GM23338 (cell line): ENCODE data around the gene MAGI1. TPM values are rescaled to one million over a fixed set of nuclear protein-coding genes. Genes with fewer than 3 reads are reported as not detected.

Source experiments
- ATAC-seq: fragments of 200-7000 bp; cut with Tn5 transposase; 3 replicates; pipeline ENCODE4 v1.9.1; 2020
- DNase-seq: peaks from one replicate; pipeline ENCODE4 v3.0.0-alpha.2; 2015; ENCODE audit warnings: low spot score
- H2AFZ ChIP-seq: fragments of 200-600 bp; sonication (generic); 2 replicates; pipeline ENCODE4 v1.8.0; 2016; ENCODE audit warnings: antibody characterized with exemption, mild to moderate bottlenecking, moderate library complexity
- H3F3A ChIP-seq: fragments of 200-600 bp; sonication (generic); replicated peaks from 2 replicates; pipeline ENCODE4 v1.8.0; 2017; ENCODE audit warnings: antibody characterized with exemption, mixed run types, low read depth
- H3K27ac ChIP-seq: fragments of 200-600 bp; sonication (generic); 2 replicates; pipeline ENCODE4 v1.6.1; 2016; ENCODE audit warnings: low read depth
- H3K27me3 ChIP-seq: fragments of 200-600 bp; sonication (generic); 2 replicates; pipeline ENCODE4 v1.8.0; 2016; ENCODE audit warnings: mild to moderate bottlenecking, mixed run types, moderate library complexity; ENCODE audit not compliant: insufficient read depth
- H3K36me3 ChIP-seq: fragments of 200-600 bp; sonication (generic); 2 replicates; pipeline ENCODE4 v1.8.0; 2016; ENCODE audit warnings: mild to moderate bottlenecking; ENCODE audit not compliant: insufficient read depth
- H3K4me1 ChIP-seq: fragments of 200-600 bp; sonication (generic); 2 replicates; pipeline ENCODE4 v1.8.0; 2016; ENCODE audit warnings: mild to moderate bottlenecking, moderate library complexity; ENCODE audit not compliant: insufficient read depth
- H3K4me2 ChIP-seq: fragments of 200-600 bp; sonication (generic); 2 replicates; pipeline ENCODE4 v1.7.1; 2017; ENCODE audit warnings: mixed run types
- H3K4me3 ChIP-seq: fragments of 200-600 bp; sonication (generic); 2 replicates; pipeline ENCODE4 v1.6.1; 2016; ENCODE audit warnings: mixed run types
- H3K79me2 ChIP-seq: fragments of 200-600 bp; sonication (generic); replicated peaks from 2 replicates; pipeline ENCODE4 v1.8.0; 2017; ENCODE audit warnings: mild to moderate bottlenecking; ENCODE audit not compliant: insufficient read depth
- H3K9me2 ChIP-seq: fragments of 200-600 bp; sonication (generic); 2 replicates; pipeline ENCODE4 v1.8.0; 2017; ENCODE audit not compliant: insufficient read depth
- H4K20me1 ChIP-seq: fragments of 200-600 bp; sonication (generic); replicated peaks from 2 replicates; pipeline ENCODE4 v1.8.0; 2017; ENCODE audit warnings: mild to moderate bottlenecking; ENCODE audit not compliant: insufficient read depth
- H3K27ac Mint-ChIP-seq: 2 replicates; pipeline ENCODE4 v1.8.0; 2020; ENCODE audit warnings: inconsistent platforms, mild to moderate bottlenecking, moderate library complexity, mixed read lengths
- H3K27me3 Mint-ChIP-seq: 3 replicates; pipeline ENCODE4 v1.8.0; 2022; ENCODE audit warnings: low read depth, mild to moderate bottlenecking, moderate library complexity, mixed read lengths, inconsistent platforms; ENCODE audit not compliant: insufficient read depth, poor library complexity
- H3K36me3 Mint-ChIP-seq: 3 replicates; pipeline ENCODE4 v1.8.0; 2021; ENCODE audit warnings: low read depth, mild to moderate bottlenecking, inconsistent platforms, moderate library complexity, mixed read lengths
- H3K4me1 Mint-ChIP-seq: 3 replicates; pipeline ENCODE4 v1.8.0; 2020; ENCODE audit warnings: mild to moderate bottlenecking, inconsistent platforms, mixed read lengths
- H3K4me3 Mint-ChIP-seq: 3 replicates; pipeline ENCODE4 v1.8.0; 2021; ENCODE audit warnings: moderate library complexity, mild to moderate bottlenecking, inconsistent platforms, mixed read lengths
- H3K9me3 Mint-ChIP-seq: 3 replicates; pipeline ENCODE4 v1.8.0; 2020; ENCODE audit warnings: moderate library complexity, mild to moderate bottlenecking, inconsistent platforms, mixed read lengths
- EZH2 ChIP-seq: fragments of 200-600 bp; sonication (generic); IDR thresholded peaks from one replicate; pipeline ENCODE4 v1.8.0; 2017; ENCODE audit warnings: antibody characterized with exemption, mild to moderate bottlenecking, low read depth; ENCODE audit not compliant: unreplicated experiment
- EZH2phosphoT487 ChIP-seq: fragments of 200-600 bp; sonication (generic); IDR thresholded peaks from one replicate; pipeline ENCODE4 v1.8.1; 2018; ENCODE audit warnings: antibody characterized with exemption; ENCODE audit not compliant: unreplicated experiment
- JUNB ChIP-seq: IDR thresholded peaks from one replicate; pipeline ENCODE4 v1.6.1; 2016; ENCODE audit warnings: antibody characterized with exemption; ENCODE audit not compliant: unreplicated experiment
- NANOG ChIP-seq: IDR thresholded peaks from 2 replicates; pipeline ENCODE4 v1.6.1; 2016; ENCODE audit warnings: antibody characterized with exemption, borderline replicate concordance
- POLR2AphosphoS5 ChIP-seq: IDR thresholded peaks from 2 replicates; pipeline ENCODE4 v1.6.1; 2016; ENCODE audit warnings: antibody characterized with exemption, low read depth
- STAT1 ChIP-seq: IDR thresholded peaks from one replicate; pipeline ENCODE4 v1.6.1; 2016; ENCODE audit warnings: antibody characterized with exemption; ENCODE audit not compliant: unreplicated experiment
- ZNF114 ChIP-seq: fragments of 250-450 bp; sonication (Bioruptor Pico); IDR thresholded peaks from 2 replicates; pipeline ENCODE4 v1.5.0; 2020; ENCODE audit warnings: mild to moderate bottlenecking, moderate library complexity
- ZNF331 ChIP-seq: fragments of 250-450 bp; sonication (Bioruptor Pico); IDR thresholded peaks from 2 replicates; pipeline ENCODE4 v1.5.0; 2020; ENCODE audit warnings: low read depth, mild to moderate bottlenecking, moderate library complexity
- polyA plus RNA-seq: library from polyadenylated mRNA; unstranded; fragments of >200 nt; fragmentation: Nextera tagmentation; extraction: Ambion mirVana; gene quantifications from 2 replicates; pipeline ENCODE4 v1.2.1, GENCODE V29; 2016
- total RNA-seq: library from RNA; depleted of rRNA; stranded (reverse); fragments of >200 nt; shearing (Covaris generic); gene quantifications from 2 replicates; pipeline ENCODE4 v1.2.3, GENCODE V29; 2014
- TF ChIP-seq, protein P1 (sequence below): IDR thresholded peaks from one replicate; pipeline ENCODE4 v1.6.1; 2018; ENCODE audit warnings: antibody characterized with exemption; ENCODE audit not compliant: unreplicated experiment
- TF ChIP-seq, protein P2 (sequence below): IDR thresholded peaks from 2 replicates; pipeline ENCODE4 v1.6.1; 2016; ENCODE audit warnings: antibody characterized with exemption

The MAGI1 gene
- total and polyA plus RNA-seq, 2 experiments from 2014 or later: 27.4 to 71.2 TPM

DNA sequence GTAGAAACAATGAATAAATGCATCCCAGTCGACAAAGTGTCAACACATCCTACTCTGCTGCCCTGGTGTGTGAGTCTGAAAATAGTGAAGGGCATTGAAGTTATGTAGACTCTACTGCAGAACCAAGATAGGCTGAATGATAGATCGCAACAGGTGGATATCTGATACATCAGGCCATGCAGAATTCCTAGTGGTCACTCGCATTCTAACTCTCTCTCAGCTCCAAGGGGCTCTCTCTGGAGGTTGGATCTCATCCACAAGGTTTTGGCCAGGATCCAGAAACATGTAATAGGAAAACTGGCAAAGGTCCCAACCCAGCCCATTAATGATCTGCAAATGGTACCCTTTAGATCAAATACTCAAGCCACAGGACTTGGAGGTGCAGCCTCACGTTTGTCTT is 514.1 kb downstream of the MAGI1 start (continued):
- TF ChIP-seq ZNF331 (CRISPR knock-in tag) (no peak), NANOG (no peak)

- Mint-ChIP-seq H3K4me3 (no peak overlapping the region), H3K27me3 (no peaks in the 10 kb centered on the region), H3K9me3 (no peaks in the 10 kb centered on the region), H3K27ac (no peak overlapping the region), H3K4me1 (peaks cover 38% of the 10 kb centered on the region), H3K36me3 (no peaks in the 10 kb centered on the region; the same call in 2 of the 3 replicates)
- H3K27ac ChIP-seq: no peak overlapping the region
- peaks cover 14% of the 10 kb centered on the region; the same call in 1 of the 2 replicates for H4K20me1 ChIP-seq
- no peak for ATAC-seq
- H2AFZ ChIP-seq: no peak overlapping the region
- H3K4me1 ChIP-seq: peaks cover 47% of the 10 kb centered on the region
- no peak for DNase-seq
- no peaks in the 10 kb centered on the region for H3K36me3 ChIP-seq
- no peak overlapping the region for H3K4me3 ChIP-seq
- H3F3A ChIP-seq: no peaks in the 10 kb centered on the region
- H3K9me2 ChIP-seq: no peaks in the 10 kb centered on the region; the same call in 1 of the 2 replicates
- H3K4me2 ChIP-seq: peak overlapping the region; percentile 21
- TF ChIP-seq NANOG: no peak
- no peak for TF ChIP-seq EZH2
- TF ChIP-seq POLR2AphosphoS5: no peak
- TF ChIP-seq JUNB: no peak
- H3K27me3 ChIP-seq: no peaks in the 10 kb centered on the region
- peaks cover 80% of the 10 kb centered on the region for H3K79me2 ChIP-seq
Measured at GRCh38 chr3:65523878-65524277, 514.8 kb downstream of the MAGI1 start.

GRCh38 chr3:65521032-65521431 is 517.7 kb downstream of the MAGI1 start:
- Mint-ChIP-seq H3K36me3 (peaks cover 6% of the 10 kb centered on the region; the same call in 2 of the 3 replicates), H3K4me3 (no peak overlapping the region), H3K9me3 (peaks cover 6% of the 10 kb centered on the region; the same call in 2 of the 3 replicates), H3K27me3 (no peaks in the 10 kb centered on the region), H3K27ac (no peak overlapping the region), H3K4me1 (peaks cover 39% of the 10 kb centered on the region)
- Histone ChIP-seq H4K20me1 (peaks cover 21% of the 10 kb centered on the region; the same call in 1 of the 2 replicates), H3K79me2 (peaks cover 84% of the 10 kb centered on the region), H3K4me2 (no peak overlapping the region), H3K27ac (no peak overlapping the region), H3K27me3 (no peaks in the 10 kb centered on the region), H2AFZ (no peak overlapping the region), H3K4me3 (no peak overlapping the region), H3K4me1 (peaks cover 47% of the 10 kb centered on the region), H3K36me3 (no peaks in the 10 kb centered on the region), H3K9me2 (no peaks in the 10 kb centered on the region; the same call in 1 of the 2 replicates), H3F3A (no peaks in the 10 kb centered on the region)
- ATAC-seq: no peak
- no peak for DNase-seq
- TF ChIP-seq EZH2phosphoT487: no peak
- TF ChIP-seq ZNF114 (CRISPR knock-in tag): no peak
- TF ChIP-seq, protein P1, sequence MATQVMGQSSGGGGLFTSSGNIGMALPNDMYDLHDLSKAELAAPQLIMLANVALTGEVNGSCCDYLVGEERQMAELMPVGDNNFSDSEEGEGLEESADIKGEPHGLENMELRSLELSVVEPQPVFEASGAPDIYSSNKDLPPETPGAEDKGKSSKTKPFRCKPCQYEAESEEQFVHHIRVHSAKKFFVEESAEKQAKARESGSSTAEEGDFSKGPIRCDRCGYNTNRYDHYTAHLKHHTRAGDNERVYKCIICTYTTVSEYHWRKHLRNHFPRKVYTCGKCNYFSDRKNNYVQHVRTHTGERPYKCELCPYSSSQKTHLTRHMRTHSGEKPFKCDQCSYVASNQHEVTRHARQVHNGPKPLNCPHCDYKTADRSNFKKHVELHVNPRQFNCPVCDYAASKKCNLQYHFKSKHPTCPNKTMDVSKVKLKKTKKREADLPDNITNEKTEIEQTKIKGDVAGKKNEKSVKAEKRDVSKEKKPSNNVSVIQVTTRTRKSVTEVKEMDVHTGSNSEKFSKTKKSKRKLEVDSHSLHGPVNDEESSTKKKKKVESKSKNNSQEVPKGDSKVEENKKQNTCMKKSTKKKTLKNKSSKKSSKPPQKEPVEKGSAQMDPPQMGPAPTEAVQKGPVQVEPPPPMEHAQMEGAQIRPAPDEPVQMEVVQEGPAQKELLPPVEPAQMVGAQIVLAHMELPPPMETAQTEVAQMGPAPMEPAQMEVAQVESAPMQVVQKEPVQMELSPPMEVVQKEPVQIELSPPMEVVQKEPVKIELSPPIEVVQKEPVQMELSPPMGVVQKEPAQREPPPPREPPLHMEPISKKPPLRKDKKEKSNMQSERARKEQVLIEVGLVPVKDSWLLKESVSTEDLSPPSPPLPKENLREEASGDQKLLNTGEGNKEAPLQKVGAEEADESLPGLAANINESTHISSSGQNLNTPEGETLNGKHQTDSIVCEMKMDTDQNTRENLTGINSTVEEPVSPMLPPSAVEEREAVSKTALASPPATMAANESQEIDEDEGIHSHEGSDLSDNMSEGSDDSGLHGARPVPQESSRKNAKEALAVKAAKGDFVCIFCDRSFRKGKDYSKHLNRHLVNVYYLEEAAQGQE: no peak
- no peak for TF ChIP-seq JUNB
- TF ChIP-seq, protein P2, sequence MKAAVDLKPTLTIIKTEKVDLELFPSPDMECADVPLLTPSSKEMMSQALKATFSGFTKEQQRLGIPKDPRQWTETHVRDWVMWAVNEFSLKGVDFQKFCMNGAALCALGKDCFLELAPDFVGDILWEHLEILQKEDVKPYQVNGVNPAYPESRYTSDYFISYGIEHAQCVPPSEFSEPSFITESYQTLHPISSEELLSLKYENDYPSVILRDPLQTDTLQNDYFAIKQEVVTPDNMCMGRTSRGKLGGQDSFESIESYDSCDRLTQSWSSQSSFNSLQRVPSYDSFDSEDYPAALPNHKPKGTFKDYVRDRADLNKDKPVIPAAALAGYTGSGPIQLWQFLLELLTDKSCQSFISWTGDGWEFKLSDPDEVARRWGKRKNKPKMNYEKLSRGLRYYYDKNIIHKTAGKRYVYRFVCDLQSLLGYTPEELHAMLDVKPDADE: no peak
- TF ChIP-seq ZNF331 (CRISPR knock-in tag): no peak
- no peak for TF ChIP-seq EZH2
- no peak for TF ChIP-seq STAT1
